Left ventricle myocardium superior (tissue), 1 donor: ENCODE data around the gene GTF2E1. TPM values are rescaled to one million over a fixed set of nuclear protein-coding genes. Genes with fewer than 3 reads are reported as not detected.
"Not testable (repeated sequence)": the region's sequence is repeated elsewhere in the genome, so short reads cannot be mapped to it uniquely, and the experiment has no call there.

Experiments
- ATAC-seq: fragments of 200-7000 bp; cut with Tn5 transposase; one replicate; pipeline ENCODE4 v1.9.1; 2020; ENCODE audit warnings: mild to moderate bottlenecking, moderate library complexity
- DNase-seq: peaks from one replicate; pipeline ENCODE4 v3.0.0-alpha.2; 2020
- intact Hi-C: fragments of 100-400 bp; cut with micrococcal nuclease; formaldehyde crosslinking; loops from one replicate; pipeline ENCODE4 v1.11.0; 2022
- long read RNA-seq: library from polyadenylated mRNA; unstranded; transcript quantifications from one replicate; pipeline ENCODE4 v2.0.0, GENCODE V29; 2021
- total RNA-seq: library from RNA; stranded (reverse); fragmentation: NEBNext Ultra II Directional; extraction: Animal tissue kit (Norgen Biotek cat#: 25700); gene quantifications from one replicate; pipeline ENCODE4 v1.2.1, GENCODE V29; 2021
- donor health status: DM: no; HTN: yes; CAD: no; lungs with severe emphysema.

GTF2E1 gene
- 11.4 TPM for total RNA-seq
- long read RNA-seq, transcript GTF2E1-201 (5 exons, 3,012 nt) = major isoform, 9 of 12 reads
- long read RNA-seq, partial matches to known transcripts = 3 of 12 reads
- long read RNA-seq, other reads (novel, unspliced or antisense) = 0 of 12 reads

DNA sequence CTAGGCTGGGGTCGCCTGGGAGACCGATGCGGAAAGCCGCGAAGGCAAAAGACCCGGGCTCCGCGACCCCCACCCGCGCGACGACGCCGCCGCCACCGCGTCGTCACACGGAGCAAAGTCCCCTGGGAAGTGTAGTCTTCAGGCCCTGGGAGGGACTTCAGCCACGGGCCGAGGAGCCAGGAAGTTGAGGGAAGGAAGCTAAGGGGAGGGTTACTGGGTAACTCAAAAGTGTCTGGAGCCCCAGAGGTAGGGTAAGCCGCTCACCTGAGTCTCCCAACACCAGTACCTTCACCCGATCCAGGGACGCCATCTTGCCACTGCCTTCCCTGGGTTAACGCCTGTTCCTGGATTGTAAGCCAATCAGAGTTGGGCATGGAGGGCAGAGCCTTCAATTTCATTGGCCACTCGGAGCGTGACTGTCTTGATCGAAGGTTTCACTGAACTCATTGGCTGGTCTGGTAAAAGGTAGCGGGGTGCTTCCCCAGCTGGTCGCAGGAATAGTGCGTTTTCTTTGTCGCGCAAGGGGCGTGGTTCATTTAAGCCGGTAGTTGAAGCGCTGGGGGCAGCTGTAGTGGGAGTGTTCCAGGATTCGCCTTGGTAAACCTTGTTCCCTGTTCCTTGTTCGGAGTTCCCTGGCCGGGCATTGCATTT lies at the start of gene GTF2E1, which contains the start of gene RABL3:
GTF2E1 (plus strand) TSS at position 547 of the 651 bp plus-strand sequence. CDS start 7,809 bp downstream, outside the sequence.
RABL3 (minus strand) TSS at position 319 of the 651 bp plus-strand sequence; CDS start at position 310, 9 bp downstream.
- intact Hi-C loops = no loop called here
- peak; percentile 100 for ATAC-seq
- DNase-seq = peak; percentile 94

DNA sequence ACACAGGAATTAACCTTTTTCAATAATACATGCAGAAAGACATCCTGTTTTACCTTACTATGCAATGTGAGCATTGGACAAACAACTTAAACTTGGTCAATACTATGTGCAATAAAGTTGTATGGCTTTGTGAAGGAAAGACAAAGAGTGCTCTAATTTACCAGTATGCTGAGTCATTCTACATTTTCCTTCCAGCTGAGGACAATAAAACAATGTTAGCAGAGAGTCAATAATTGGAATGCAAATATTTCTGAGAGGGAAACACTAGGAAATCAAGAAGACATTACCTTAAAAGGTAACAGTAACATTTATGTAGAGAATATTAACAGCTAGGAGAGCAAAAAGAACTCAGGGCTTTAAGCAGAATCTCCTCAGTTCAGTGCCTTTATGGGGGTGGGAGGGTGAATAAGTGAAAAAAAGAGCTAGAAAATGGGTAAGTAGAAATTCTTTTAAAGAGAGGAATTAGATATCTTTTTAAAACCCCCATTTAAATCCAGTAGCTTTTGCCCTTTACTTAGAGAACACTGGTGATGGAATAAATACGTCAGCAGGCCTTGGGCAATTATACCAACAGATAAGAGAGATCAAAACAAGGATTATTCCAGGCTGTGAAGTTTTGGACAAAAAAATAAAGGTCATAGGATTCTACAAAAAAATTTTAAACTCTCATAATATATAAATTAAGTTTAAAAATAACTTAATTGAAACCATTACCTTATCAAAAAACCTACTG lies 48.9 kb upstream of the GTF2E1 start:
- no peak for ATAC-seq
- intact Hi-C loops = no loop called here
- DNase-seq = no peak

- intact Hi-C loops = no loop called here
- DNase-seq (no peak), ATAC-seq (no peak)
These were observed 43.2 kb upstream of the GTF2E1 start for GRCh38 chr3:120699333-120699732.

- intact Hi-C loops = no loop called here
- no peak for ATAC-seq
- DNase-seq = no peak
These were observed 36.5 kb upstream of the GTF2E1 start for GRCh38 chr3:120705884-120706582.

- intact Hi-C loops = no loop called here
- ATAC-seq (no peak), DNase-seq (no peak)
These were observed 35.6 kb upstream of the GTF2E1 start for GRCh38 chr3:120706950-120707349.

DNA sequence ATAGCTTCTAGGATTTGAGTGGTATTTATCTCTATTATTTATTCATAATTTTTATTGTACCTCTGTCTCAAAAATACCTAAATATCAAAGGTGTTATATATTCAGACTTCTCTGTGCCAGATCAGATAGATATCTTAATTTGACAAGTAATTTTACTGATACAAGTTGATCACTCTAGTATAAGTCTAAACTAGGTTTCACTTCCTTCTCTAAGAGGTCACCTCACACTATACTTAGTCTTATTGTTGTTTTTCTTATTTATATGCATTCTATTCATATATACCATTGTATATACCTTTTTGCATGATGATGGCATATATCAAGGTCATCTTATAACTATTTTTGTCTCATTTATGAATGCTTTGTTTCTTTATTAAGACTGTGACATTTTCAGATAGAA lies 34.1 kb upstream of the GTF2E1 start:
- intact Hi-C loops = no loop called here
- DNase-seq (no peak), ATAC-seq (no peak)

GRCh38 chr3:120710369-120710768 lies 32.2 kb upstream of the GTF2E1 start:
- ATAC-seq (no peak), DNase-seq (no peak)
- intact Hi-C loops = no loop called here

GRCh38 chr3:120713262-120713661 lies 29.3 kb upstream of the GTF2E1 start:
- intact Hi-C loops = no loop called here
- no peak for ATAC-seq
- DNase-seq = no peak

DNA sequence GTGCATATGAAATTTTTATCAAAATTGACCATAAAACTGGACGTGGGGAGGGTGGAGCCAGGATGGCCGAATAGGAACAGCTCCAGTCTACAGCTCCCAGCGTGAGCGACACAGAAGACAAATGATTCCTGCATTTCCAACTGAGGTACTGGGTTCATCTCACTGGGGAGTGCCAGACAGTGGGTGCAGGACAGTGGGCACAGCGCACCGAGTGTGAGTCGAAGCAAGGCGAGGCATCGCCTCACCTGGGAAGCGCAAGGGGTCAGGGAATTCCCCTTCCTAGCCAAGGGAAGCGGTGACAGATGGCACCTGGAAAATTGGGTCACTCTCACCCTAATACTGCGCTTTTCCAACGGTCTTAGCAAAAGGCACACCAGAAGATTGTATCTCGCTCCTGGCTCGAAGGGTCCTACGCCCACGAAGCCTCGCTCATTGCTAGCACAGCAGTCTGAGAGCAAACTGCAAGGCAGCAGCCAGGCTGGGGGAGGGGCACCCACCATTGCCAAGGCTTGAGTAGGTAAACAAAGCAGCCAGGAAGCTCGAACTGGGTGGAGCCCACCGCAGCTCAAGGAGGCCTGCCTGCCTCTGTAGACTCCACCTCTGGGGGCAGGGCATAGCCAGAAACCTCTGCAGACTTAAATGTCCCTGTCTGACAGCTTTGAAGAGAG lies 23.2 kb upstream of the GTF2E1 start:
- ATAC-seq, intact Hi-C loops: not testable (repeated sequence)
- peak; percentile 73 for DNase-seq

DNA sequence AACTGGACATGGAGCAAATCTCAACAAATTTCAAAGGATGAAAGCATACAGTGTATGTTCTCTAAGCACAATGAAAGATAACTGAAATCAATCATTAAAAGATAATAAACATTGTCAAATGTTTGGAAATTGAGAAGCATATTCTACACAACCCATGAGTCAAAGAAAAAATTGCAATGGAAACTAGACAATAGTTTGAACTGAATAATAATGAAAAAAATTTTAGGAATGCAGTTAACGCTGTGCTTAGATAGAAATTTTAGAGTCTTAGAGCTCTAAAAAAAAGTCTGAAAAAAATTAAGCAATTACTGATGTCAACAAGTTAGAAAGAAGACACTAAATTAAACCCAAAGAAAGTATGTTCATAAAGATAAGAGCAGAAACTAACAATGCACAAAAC lies 15.8 kb upstream of the GTF2E1 start:
- ATAC-seq (no peak), DNase-seq (no peak)
- intact Hi-C loops = no loop called here

GRCh38 chr3:120730576-120731542 lies 11.7 kb upstream of the GTF2E1 start:
- intact Hi-C loops = no loop called here
- ATAC-seq (no peak), DNase-seq (no peak)

- intact Hi-C loops = not testable (repeated sequence)
These were observed 4.5 kb upstream of the GTF2E1 start for GRCh38 chr3:120738006-120738405.

DNA sequence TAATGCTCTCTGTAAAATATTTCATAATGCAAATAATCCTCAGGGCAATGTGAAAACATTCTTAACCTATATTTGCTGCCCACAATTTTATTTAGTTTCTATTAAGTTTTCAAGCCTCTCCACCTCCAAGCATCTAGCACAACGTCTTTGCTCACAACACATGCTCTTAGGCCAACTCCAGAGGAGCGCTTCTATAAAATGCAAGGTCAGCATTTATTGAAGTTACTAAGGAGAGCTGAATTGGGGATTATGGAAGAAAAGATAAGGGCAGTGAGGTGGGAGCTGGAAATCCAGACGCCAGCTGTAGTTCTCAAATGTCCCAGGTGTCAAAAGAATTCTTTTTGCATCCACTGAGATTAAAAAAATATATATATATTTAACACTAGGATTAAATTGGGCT lies 1.2 kb upstream of the GTF2E1 start:
- DNase-seq (no peak), ATAC-seq (no peak)
- intact Hi-C loops = no loop called here

More at GRCh38 chr3:120738006-120738405, 4.5 kb upstream of the GTF2E1 start:
- not testable (repeated sequence) for ATAC-seq
- DNase-seq = peak; percentile 20

DNA sequence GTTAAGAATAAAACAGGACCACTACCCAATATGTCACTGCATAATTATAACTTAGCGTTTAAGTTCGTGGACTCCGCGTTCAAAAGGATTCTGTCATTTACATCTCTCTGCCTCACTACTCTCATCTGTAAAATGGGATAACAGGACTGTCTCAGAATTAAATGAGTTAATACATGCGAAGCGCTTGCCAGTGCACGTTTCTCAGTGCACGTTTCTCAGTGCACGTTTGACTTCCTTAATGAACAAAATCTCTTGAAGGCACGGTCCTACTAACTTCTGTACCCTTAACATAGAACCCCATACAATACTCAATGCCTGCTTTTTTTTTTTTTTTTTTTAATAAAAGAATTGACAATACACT lies 727 bp upstream of the GTF2E1 start:
- ATAC-seq = no peak
- intact Hi-C loops = no loop called here
- DNase-seq = no peak

- peak; percentile 34 for ATAC-seq
- intact Hi-C loops = no loop called here
- DNase-seq = no peak
These were observed 363 bp downstream of the GTF2E1 start for GRCh38 chr3:120742849-120743365.

GRCh38 chr3:120743556-120744195 lies 1.1 kb downstream of the GTF2E1 start:
- intact Hi-C loops = no loop called here
- DNase-seq (no peak), ATAC-seq (no peak)

- intact Hi-C loops = no loop called here
- DNase-seq = no peak
- ATAC-seq = no peak
These were observed 2.9 kb downstream of the GTF2E1 start for GRCh38 chr3:120745466-120745865.

DNA sequence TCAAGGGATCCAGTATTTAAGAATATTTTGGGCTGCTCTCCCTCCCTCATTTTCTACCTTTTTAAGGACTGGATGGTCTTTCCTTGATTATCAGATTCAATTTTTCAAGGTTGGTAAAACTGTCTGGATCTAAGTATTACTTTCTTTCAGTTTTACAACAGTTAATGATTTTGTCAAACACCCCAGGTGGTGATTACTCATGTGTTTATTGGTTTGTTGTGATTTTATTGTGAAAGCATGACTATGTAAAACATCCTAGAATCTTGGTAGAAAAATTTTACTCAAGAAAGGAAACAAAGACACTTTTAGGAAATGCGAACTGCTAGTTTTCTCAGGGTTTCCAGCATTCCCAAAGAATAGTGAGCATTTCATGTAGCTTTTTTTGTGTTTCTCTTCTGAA lies 7.3 kb downstream of the GTF2E1 start:
- intact Hi-C loops = no loop called here
- ATAC-seq (no peak), DNase-seq (no peak)
